Stimulated activated CD8-positive, alpha-beta memory T cell treated with anti-CD3 and anti-CD28 coated beads, Interleukin-12 subunit alpha, Interleukin-12 subunit beta, amount 100 ng/mL, for 24 hours (primary cell): Measurements from ENCODE around the gene ZWINT.
A peak's percentile ranks its signal among the peaks of the same experiment; 100 is the strongest.

Experiments used
- DNase-seq: peaks from one replicate; pipeline ENCODE4 v3.0.0-alpha.2; 2020; ENCODE audit errors: extremely low read depth

Gene ZWINT, protein sequence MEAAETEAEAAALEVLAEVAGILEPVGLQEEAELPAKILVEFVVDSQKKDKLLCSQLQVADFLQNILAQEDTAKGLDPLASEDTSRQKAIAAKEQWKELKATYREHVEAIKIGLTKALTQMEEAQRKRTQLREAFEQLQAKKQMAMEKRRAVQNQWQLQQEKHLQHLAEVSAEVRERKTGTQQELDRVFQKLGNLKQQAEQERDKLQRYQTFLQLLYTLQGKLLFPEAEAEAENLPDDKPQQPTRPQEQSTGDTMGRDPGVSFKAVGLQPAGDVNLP

DNA sequence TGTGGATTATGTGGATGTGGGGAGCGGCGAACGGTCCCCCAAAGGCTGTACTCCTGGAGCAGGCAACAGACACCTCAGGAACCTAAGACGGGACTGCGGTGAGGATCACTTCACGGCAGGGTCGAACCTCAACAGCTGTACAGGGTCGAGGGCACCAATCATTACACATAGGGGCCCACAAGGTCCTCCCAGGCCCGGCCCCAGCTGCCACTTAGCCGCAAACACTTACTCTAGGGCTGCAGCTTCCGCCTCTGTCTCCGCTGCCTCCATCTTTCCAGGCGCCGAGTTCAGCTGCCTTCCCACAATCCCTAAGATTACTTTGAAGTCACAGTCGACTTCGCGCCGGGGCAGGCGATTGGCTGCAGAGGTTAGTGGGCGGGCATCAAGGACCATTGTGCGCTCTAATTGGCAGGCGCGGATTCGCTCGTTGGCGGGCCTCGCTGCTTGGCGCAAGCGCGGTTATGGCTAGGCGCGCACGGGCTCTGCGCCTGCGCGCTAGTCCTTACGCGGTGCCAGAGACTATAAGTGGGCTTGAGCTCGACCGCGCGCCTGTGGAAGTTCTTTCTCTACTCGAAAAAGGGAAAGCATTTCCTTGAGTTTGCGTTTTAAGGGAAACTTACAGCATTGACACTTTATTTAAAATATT, at the start of gene ZWINT:
TSS of gene ZWINT (minus strand) at position 293 of the 646 bp plus-strand sequence. CDS start at position 270, 23 bp downstream.
- DNase-seq = peak; percentile 93

DNA sequence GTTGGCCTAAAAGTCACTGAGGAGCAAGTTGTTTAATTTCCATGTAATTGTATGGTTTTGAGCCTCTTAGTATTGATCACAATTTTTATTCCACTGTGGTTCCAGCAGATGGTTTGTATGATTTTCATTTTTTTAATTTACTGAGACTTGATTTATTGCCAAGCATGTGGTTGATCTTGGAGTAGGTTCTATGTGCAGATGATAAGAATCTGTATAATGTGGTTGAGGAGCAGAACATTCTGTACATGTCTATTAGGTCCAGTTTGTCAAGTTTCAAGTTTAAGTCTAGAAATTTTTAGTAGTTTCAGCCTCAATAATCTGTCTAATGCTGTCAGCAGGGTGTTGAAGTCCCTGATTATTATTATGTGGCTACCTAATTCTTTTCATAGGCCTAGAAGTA, 22.7 kb upstream of the ZWINT start:
- no peak for DNase-seq

DNA sequence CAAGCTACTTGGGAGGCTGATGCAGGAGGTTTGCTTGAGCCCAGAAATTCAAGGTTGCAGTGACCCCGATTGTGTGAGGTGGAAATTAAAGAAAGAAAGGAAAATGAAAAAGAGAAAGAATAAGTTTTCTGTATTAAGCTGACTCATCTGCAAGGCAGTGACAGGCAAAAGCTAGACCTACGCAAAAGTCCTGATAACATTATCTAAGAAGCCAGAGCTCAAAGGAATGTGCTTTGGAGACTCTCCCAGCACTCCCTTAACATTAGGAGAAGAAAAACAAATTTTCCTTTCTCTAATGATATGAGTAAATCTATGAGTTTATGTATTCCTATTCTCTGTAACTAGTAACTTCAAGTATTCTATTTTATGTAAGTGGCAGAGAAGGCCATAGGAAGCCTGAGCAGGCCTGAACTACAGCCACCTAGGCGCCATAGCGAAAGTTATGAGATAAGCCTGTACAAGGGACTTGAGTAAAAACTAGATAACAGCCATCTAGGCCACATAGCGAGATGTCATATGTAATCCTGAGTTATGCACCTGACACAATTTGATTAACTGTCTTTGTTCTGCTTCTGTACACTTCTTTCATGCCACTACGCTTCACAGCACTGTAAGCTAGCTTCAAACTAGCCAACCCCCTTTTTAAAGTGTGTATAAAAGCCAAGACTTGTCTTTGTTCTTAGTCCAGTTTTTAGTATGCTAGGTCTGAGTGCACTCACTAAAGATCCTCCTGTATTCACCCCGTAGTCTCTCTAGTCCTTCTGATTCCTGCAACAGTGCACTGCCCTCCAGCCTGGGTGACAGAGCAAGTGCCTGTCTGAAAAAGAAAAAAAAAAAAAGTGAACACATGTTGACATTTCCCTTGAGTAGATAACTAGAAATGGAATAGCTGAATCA, 9.4 kb upstream of the ZWINT start:
- DNase-seq = no peak

DNA sequence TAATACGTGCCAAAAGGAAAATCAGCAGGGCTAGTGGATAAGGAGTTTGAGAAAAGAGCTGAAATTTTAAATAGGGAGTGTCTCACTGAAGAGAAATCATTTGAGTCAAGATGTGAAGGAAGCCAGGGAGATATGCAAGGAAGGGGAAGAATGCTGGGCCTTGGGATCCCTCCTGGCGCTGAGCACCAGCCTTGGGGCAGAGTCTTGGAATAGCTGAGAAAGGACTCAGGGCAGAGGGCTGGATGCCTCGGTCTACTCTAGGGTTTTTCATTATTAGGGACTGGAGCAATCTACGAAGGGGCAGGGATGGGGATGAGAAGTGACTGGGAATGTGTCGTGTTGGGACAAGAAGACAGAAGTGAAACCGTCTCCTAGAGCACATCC, 484 bp downstream of the ZWINT start:
- DNase-seq = no peak

DNA sequence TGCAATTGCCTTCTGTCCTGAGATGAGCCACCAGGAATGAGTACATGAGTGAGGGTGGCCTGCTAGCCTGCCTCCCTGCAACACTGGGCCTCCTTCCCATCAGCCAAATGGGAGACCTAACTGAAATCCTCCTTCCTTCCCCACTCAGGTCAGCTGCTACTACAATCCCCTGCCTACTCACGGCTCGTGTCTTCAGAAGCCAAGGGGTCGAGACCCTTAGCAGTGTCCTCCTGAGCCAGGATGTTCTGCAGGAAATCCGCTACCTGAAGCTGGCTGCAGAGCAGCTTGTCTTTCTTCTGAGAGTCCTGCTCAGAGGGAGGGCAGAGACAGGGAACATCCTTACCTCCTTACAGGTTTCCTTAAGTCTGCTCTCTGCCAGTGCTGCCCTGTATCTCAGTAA, 1.2 kb downstream of the ZWINT start:
- no peak for DNase-seq

DNA sequence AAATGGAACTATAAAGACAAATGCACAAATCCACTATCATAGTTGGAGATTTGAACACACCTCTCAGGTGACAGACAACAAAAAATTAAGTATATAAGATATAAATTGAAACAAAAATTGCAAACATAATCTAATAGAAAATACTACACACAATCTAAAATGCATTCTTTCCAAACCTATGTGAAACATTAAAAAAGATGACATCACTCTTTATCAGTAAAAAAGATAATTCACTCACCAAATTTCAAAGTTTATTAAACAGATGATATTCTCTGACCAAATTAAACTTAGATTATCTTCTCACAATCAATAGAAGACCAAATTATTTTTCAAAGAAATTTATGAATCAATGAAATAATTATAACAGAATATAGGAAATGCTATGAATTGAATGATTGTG, 4.0 kb downstream of the ZWINT start:
- no peak for DNase-seq

DNA sequence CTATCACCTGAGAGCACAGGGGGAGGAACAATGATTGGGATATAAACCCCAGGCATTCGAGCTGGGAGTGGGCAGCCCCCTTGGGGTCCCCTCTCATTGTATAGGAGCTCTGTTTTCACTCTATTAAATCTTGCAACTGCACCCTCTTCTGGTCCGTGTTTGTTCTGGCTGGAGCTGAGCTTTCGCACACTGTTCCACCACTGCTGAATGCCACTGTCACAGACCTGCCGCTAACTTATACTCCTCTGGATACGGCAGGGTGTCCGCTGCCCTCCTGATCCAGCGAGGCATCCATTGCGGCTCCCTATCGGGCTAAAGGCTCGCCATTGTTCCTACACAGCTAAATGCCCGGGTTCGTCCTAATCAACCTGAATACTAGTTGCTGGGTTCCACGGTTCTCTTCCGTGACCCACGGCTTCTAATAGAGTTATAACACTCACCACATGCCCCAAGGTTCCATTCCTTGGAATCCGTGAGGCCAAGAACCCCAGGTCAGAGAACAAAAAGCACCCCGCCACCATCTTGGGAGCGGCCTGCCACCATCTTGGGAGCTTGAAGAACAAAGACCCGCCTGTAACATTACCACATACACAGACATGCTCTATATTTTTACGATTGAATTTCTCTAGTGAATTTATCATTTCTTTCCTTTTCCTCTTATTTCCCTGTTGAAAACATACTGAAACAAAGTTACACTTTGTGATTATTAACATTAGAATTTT, 9.0 kb downstream of the ZWINT start:
- no peak for DNase-seq

DNA sequence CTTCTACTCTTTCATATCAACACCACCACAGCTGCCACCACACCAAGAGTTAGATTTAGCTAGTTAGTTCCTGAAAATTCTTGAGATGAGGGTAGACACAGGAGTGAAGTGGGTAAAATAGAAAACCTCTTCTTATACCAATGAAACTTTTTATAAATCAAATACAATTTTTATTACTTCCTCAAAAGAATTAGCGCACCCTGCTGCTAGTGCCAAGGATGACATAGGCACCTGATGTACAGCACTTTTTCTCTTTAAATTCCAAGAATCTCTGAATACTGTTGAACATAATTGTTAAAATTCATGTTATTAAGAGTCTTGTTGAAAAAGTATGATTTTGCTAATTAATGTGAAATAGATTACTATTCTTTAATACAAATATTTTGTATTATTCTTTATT, 11.4 kb downstream of the ZWINT start:
- DNase-seq = no peak

DNA sequence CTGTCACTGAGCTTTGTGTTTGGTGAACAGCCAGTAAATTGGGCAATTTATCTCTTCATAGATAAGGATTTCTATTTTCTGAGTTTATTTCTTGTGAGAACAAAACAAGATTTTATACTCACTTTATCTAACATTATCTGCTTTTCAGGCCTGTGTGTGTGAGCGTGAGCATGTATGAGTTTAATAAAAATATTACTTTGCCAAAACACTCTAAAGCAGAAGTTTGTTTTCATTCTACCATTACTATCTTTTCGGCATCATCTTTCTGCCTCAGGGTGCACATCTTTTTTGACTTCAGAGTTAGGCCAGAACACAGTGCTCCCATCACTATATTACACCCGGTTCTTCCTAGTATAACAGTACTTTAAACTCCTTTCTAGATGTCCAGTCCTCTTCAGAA, 13.0 kb downstream of the ZWINT start:
- no peak for DNase-seq

DNA sequence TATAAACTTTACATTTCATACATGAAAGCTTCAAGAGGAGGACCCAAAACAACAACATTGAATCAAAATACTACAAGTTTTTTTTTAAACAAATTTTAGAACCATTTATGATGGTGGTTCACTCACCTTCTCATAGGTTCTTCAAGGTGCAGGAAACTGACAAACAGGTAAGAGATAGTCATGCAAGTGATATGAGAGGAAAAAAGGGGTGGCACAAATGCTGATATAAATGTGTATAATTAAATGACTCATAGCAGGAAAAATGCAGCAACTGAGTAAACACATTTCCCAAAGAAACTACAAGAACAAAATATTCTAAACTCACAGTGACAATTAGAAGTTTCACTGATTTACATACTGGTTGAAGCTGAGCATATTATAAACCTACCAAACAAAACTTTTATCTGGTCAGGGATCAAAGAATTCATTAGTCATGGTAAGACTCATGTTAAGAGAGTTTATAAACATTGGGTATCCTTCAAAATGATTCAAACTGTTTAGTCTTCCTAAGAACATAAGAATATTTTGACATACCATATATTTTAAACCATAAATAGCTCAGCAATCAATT, 14.1 kb downstream of the ZWINT start:
- no peak for DNase-seq

DNA sequence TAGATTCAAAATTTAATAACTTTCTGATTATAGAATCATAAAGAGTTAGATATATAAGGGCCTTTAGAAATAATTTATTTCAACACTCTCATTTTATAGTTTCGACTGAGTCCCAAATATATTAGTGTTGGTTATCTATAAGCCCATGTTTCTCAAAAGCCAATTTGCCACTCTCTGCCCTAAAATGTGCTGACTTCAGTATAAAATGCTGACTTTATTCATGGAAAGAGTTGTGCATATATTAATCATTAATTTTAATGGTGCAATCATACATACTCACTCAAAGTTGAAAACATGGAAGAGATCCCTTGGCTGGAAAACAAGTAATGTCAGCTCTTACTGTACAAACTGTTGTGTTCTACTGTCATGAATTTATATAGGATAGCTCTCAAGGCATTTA, 19.4 kb downstream of the ZWINT start:
- DNase-seq = no peak

DNA sequence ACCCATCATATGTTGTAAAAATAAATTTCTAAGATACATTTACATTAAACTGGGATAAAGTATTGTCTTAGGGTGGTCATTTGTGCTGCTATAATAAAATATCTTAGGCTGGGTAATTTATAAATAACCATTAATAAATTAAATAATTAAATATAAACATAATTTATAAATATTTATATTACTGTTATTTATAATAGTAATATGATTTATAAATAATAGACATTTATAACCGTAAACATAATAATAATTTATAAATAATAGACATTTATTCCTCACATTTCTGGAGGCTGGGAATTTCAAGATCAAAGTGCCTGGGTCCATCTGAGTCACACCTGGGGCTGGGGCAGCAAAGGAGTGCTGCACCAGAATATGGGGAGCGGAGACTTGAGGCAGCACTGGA, 31.1 kb downstream of the ZWINT start:
- DNase-seq = no peak

DNA sequence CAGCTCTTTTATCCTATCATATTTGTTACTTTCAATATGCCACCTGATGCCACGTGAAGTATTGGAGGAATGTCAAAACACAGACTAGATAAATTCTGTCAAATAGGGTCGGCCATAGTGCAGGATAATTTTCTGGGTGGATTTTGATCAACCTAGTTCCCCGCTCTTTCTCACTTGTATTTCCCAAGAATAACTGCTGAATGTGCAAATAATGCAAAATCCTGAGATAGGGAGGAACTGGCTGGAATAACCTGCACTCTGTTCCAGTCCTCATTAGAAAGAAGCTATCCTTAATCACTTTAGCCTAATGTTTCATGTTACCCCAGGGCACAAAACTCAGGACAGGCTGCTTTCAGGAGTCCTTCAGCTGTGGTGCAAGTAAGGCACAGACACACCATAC, 33.9 kb downstream of the ZWINT start:
- DNase-seq = no peak

DNA sequence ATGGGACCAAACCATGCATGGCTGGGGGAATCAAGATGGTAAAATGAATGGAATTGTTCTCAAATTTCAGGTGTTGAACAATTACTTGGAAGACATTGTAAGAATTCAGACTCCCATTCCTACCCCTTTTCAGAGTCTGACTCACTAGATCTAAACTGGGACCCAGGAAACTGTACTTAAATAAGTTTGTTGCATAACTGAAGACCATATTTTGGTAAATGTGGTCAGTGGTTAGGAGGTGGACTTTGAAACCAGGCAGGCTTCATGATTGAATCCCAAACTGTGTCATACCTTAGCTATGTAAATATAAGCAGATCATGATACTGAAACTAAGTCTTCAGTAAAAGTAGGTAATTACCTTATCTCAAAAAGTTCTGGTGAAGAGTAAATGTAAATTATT, 41.7 kb downstream of the ZWINT start:
- no peak for DNase-seq

DNA sequence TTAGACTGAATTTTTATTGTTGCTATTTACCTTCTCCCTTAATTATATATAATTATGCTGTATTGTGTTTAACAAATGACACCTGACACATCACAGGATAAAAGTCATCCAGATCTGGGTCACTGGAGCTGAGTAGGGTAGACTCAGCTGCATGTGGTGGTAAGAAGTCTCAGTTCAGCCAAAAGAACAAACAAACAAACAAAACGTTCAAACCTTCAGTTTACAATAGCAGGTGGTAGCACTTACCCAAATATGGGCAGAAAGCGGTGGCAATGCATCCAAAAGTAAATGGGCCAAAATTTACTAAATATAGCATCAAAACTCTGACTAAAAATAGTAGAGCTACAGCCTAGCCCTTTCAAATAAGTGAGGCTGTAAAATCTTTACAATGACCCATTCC, 42.2 kb downstream of the ZWINT start:
- DNase-seq = no peak

DNA sequence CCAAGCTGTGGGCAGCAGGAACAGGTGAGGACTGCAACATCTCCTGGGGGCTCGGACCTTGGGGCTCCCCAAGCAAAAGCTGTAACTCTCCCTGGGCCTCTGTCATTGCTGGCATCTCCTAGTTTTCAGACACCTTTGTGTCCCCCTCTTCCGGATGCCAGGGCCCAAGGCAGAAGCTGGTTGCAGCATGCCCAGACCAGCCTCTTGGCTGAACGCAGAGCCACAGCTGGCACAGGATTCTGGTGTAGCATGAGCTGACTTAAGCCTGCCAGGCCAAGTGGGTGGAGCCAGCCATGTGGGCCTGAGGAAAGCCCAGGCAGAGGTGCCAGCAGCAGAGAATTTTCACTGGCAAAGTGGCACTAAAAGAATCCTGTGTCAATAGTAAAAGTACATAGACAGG, 43.5 kb downstream of the ZWINT start:
- DNase-seq = no peak

DNA sequence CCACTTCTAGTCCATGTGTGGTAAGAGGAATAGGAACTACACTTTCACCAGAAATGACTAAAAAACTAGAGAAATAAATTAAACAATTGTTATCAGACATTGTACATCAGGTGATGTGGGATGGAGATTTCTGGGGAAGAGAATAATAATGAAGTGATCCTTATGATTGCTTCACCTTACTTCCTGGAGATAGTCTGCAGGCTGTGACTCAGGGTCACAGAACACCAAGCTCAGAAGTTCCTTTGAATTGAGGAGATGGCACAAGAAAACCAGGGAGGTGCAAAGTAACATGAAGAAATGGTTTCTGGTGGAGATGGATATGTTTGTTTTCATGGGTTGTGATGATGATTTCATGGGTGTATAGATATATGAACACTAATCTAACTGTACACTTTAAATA, 44.5 kb downstream of the ZWINT start:
- DNase-seq = no peak
